ENCODE results near the gene CMIP.

Gene CMIP

GRCh38 chr16:81491541-81492188 is 47.1 kb downstream of the CMIP start:
- H3K4me3 Mint-ChIP-seq = no peak overlapping the region
- H3K27me3 Mint-ChIP-seq (ENCODE audit: low read depth) = no peaks in the 10 kb centered on the region
- peaks cover 16% of the 10 kb centered on the region for H3K4me1 Mint-ChIP-seq (ENCODE audit: low read depth)
- H3K27ac Mint-ChIP-seq = no peak overlapping the region
- no peak for DNase-seq (ENCODE audit: low spot score)
- H3K36me3 Mint-ChIP-seq (ENCODE audit: low read depth) = no peaks in the 10 kb centered on the region
- no peaks in the 10 kb centered on the region for H3K9me3 Mint-ChIP-seq

GRCh38 chr16:81492311-81492761 is 47.7 kb downstream of the CMIP start:
- Mint-ChIP-seq H3K4me3 (no peak overlapping the region), H3K27me3 (ENCODE audit: low read depth) (no peaks in the 10 kb centered on the region), H3K4me1 (ENCODE audit: low read depth) (peaks cover 16% of the 10 kb centered on the region), H3K36me3 (ENCODE audit: low read depth) (no peaks in the 10 kb centered on the region), H3K9me3 (no peaks in the 10 kb centered on the region), H3K27ac (no peak overlapping the region)
- DNase-seq (ENCODE audit: low spot score) = no peak

GRCh38 chr16:81492965-81493754 is 48.6 kb downstream of the CMIP start:
- H3K36me3 Mint-ChIP-seq (ENCODE audit: low read depth) = no peaks in the 10 kb centered on the region
- DNase-seq (ENCODE audit: low spot score) = no peak
- no peaks in the 10 kb centered on the region for H3K27me3 Mint-ChIP-seq (ENCODE audit: low read depth)
- no peak overlapping the region for H3K4me3 Mint-ChIP-seq
- peaks cover 19% of the 10 kb centered on the region for H3K4me1 Mint-ChIP-seq (ENCODE audit: low read depth)
- H3K9me3 Mint-ChIP-seq = no peaks in the 10 kb centered on the region
- H3K27ac Mint-ChIP-seq = no peak overlapping the region

GRCh38 chr16:81493755-81494433 is 49.3 kb downstream of the CMIP start:
- H3K27me3 Mint-ChIP-seq (ENCODE audit: low read depth) = no peaks in the 10 kb centered on the region
- H3K27ac Mint-ChIP-seq = no peak overlapping the region

GRCh38 chr16:81494434-81494806 is 49.8 kb downstream of the CMIP start:
- H3K36me3 Mint-ChIP-seq (ENCODE audit: low read depth) = peaks cover 5% of the 10 kb centered on the region
- H3K27ac Mint-ChIP-seq = no peak overlapping the region
- peaks cover 21% of the 10 kb centered on the region for H3K4me1 Mint-ChIP-seq (ENCODE audit: low read depth)
- H3K27me3 Mint-ChIP-seq (ENCODE audit: low read depth) = no peaks in the 10 kb centered on the region
- no peak for DNase-seq (ENCODE audit: low spot score)
- H3K9me3 Mint-ChIP-seq = no peaks in the 10 kb centered on the region
- no peak overlapping the region for H3K4me3 Mint-ChIP-seq

More at GRCh38 chr16:81493755-81494433, 49.3 kb downstream of the CMIP start:
- Mint-ChIP-seq H3K36me3 (ENCODE audit: low read depth) (peaks cover 2% of the 10 kb centered on the region), H3K9me3 (no peaks in the 10 kb centered on the region), H3K4me1 (ENCODE audit: low read depth) (peaks cover 19% of the 10 kb centered on the region), H3K4me3 (no peak overlapping the region)
- DNase-seq (ENCODE audit: low spot score) = peak; percentile 21

GRCh38 chr16:81494888-81495287 is 50.3 kb downstream of the CMIP start:
- no peak for DNase-seq (ENCODE audit: low spot score)
- no peaks in the 10 kb centered on the region for H3K9me3 Mint-ChIP-seq
- H3K36me3 Mint-ChIP-seq (ENCODE audit: low read depth) = peaks cover 5% of the 10 kb centered on the region
- H3K4me3 Mint-ChIP-seq = no peak overlapping the region
- no peaks in the 10 kb centered on the region for H3K27me3 Mint-ChIP-seq (ENCODE audit: low read depth)
- no peak overlapping the region for H3K27ac Mint-ChIP-seq
- H3K4me1 Mint-ChIP-seq (ENCODE audit: low read depth) = peaks cover 24% of the 10 kb centered on the region

GRCh38 chr16:81495321-81496234 is 51.0 kb downstream of the CMIP start:
- DNase-seq (ENCODE audit: low spot score) = no peak
- Mint-ChIP-seq H3K9me3 (no peaks in the 10 kb centered on the region), H3K4me3 (no peak overlapping the region), H3K4me1 (ENCODE audit: low read depth) (peaks cover 27% of the 10 kb centered on the region), H3K27me3 (ENCODE audit: low read depth) (no peaks in the 10 kb centered on the region), H3K36me3 (ENCODE audit: low read depth) (peaks cover 5% of the 10 kb centered on the region), H3K27ac (no peak overlapping the region)

- Mint-ChIP-seq H3K4me3 (no peak overlapping the region), H3K36me3 (ENCODE audit: low read depth) (peaks cover 5% of the 10 kb centered on the region), H3K4me1 (ENCODE audit: low read depth) (peaks cover 27% of the 10 kb centered on the region), H3K9me3 (no peaks in the 10 kb centered on the region), H3K27ac (no peak overlapping the region), H3K27me3 (ENCODE audit: low read depth) (no peaks in the 10 kb centered on the region)
- no peak for DNase-seq (ENCODE audit: low spot score)
Measured at GRCh38 chr16:81496321-81496720, 51.7 kb downstream of the CMIP start.

GRCh38 chr16:81496742-81497141 is 52.1 kb downstream of the CMIP start:
- Mint-ChIP-seq H3K27me3 (ENCODE audit: low read depth) (no peaks in the 10 kb centered on the region), H3K36me3 (ENCODE audit: low read depth) (peaks cover 5% of the 10 kb centered on the region), H3K9me3 (no peaks in the 10 kb centered on the region), H3K4me3 (no peak overlapping the region), H3K27ac (no peak overlapping the region), H3K4me1 (ENCODE audit: low read depth) (peaks cover 27% of the 10 kb centered on the region)
- no peak for DNase-seq (ENCODE audit: low spot score)

- H3K4me1 Mint-ChIP-seq (ENCODE audit: low read depth) = peaks cover 25% of the 10 kb centered on the region
- H3K4me3 Mint-ChIP-seq = peak overlapping the region; percentile 41
- no peak for DNase-seq (ENCODE audit: low spot score)
- H3K27ac Mint-ChIP-seq = peak overlapping the region; percentile 67
- H3K9me3 Mint-ChIP-seq = no peaks in the 10 kb centered on the region
- peaks cover 5% of the 10 kb centered on the region for H3K36me3 Mint-ChIP-seq (ENCODE audit: low read depth)
- no peaks in the 10 kb centered on the region for H3K27me3 Mint-ChIP-seq (ENCODE audit: low read depth)
Measured at GRCh38 chr16:81497690-81498089, 53.1 kb downstream of the CMIP start.

- peaks cover 25% of the 10 kb centered on the region for H3K4me1 Mint-ChIP-seq (ENCODE audit: low read depth)
- no peaks in the 10 kb centered on the region for H3K27me3 Mint-ChIP-seq (ENCODE audit: low read depth)
- DNase-seq (ENCODE audit: low spot score) = no peak
- H3K4me3 Mint-ChIP-seq = no peak overlapping the region
- H3K36me3 Mint-ChIP-seq (ENCODE audit: low read depth) = peaks cover 5% of the 10 kb centered on the region
- peak overlapping the region; percentile 10 for H3K27ac Mint-ChIP-seq
- H3K9me3 Mint-ChIP-seq = no peaks in the 10 kb centered on the region
Measured at GRCh38 chr16:81498351-81498750, 53.7 kb downstream of the CMIP start.

GRCh38 chr16:81499576-81500380 is 55.2 kb downstream of the CMIP start:
- no peak for DNase-seq (ENCODE audit: low spot score)
- H3K4me1 Mint-ChIP-seq (ENCODE audit: low read depth) = peaks cover 29% of the 10 kb centered on the region
- H3K27me3 Mint-ChIP-seq (ENCODE audit: low read depth) = no peaks in the 10 kb centered on the region
- H3K36me3 Mint-ChIP-seq (ENCODE audit: low read depth) = peaks cover 5% of the 10 kb centered on the region
- H3K27ac Mint-ChIP-seq = no peak overlapping the region
- no peak overlapping the region for H3K4me3 Mint-ChIP-seq
- H3K9me3 Mint-ChIP-seq = no peaks in the 10 kb centered on the region

Measured in T-helper 2 cell treated with Interferon-gamma antibody and Interleukin-4, amounts not matched to agents 5 μg/mL and 100 μg/mL, for 36 hours (primary cell).